Ovary (tissue), 9 donors: Measurements from ENCODE around the gene ATXN10. TPM values are rescaled to one million over a fixed set of nuclear protein-coding genes. Genes with fewer than 3 reads are reported as not detected.

Experiments used
- DNase-seq, 5 donors: peaks; one replicate each; pipeline ENCODE4 v3.0.0-alpha.2; 2019 to 2020
- H3K27ac ChIP-seq, 2 donors: fragments of 200-600 bp; one replicate each; pipeline versions ENCODE4 v1.5.1 to v1.8.0; 2019 to 2022
- H3K27me3 ChIP-seq: fragments of 200-600 bp; one replicate; pipeline ENCODE4 v1.8.0; 2022
- H3K36me3 ChIP-seq: fragments of 200-600 bp; sonication (generic); one replicate; pipeline ENCODE4 v1.5.1; 2019
- H3K4me1 ChIP-seq: one replicate; pipeline ENCODE4 v1.8.1; 2013; ENCODE audit warnings: mild to moderate bottlenecking, moderate library complexity; ENCODE audit not compliant: insufficient read depth
- H3K4me3 ChIP-seq: fragments of 200-600 bp; sonication (generic); one replicate; pipeline ENCODE4 v1.5.1; 2017
- H3K9me3 ChIP-seq, 2 donors: fragments of 200-600 bp in 1 of 2; sonication (generic) in 1 of 2; one replicate each; pipeline versions ENCODE4 v1.5.1 to v1.8.1; 2013 to 2019; ENCODE audit warnings: mild to moderate bottlenecking in 1 of 2, moderate library complexity in 1 of 2
- CTCF ChIP-seq, 3 donors: fragments of 450-650 bp in 2 of 3; fragments of 200-600 bp in 1 of 3; IDR thresholded peaks; one replicate each; pipeline versions ENCODE4 v1.5.1 to v1.8.0; 2016 to 2022; ENCODE audit warnings: antibody characterized with exemption in 3 of 3, mild to moderate bottlenecking in 1 of 3
- EP300 ChIP-seq: sonication (generic); formaldehyde crosslinking; IDR thresholded peaks from one replicate; pipeline ENCODE4 v1.6.1; 2017; ENCODE audit warnings: antibody characterized with exemption
- POLR2A ChIP-seq: fragments of 450-650 bp; IDR thresholded peaks from one replicate; pipeline ENCODE4 v1.6.1; 2017; ENCODE audit warnings: antibody characterized with exemption, mild to moderate bottlenecking, moderate library complexity
- WGBS, 3 donors: extraction: QIAGEN DNeasy Blood & Tissue Kit in 1 of 3; methylation state at CpG; one replicate each; pipeline versions ENCODE4 v1.1.5 to v1.1.7; 2013 to 2017; 5-methylcytosine and 5-hydroxymethylcytosine counted together
- intact Hi-C, 4 donors: fragments of 100-400 bp; cut with DNase I; formaldehyde crosslinking; loops; one replicate each; pipeline versions ENCODE4 v1.11.0 to v1.15.1; 2022 to 2023
- polyA plus RNA-seq, 2 donors: library from polyadenylated mRNA; stranded (reverse); fragments of 200-250 nt in 1 of 2; fragments of 350-450 nt in 1 of 2; fragmentation: Illumina TruSeq in 1 of 2; extraction: RNeasy Lipid Tissue Mini Kit (QIAGEN cat#74804) in 1 of 2; gene quantifications; one replicate each; pipeline ENCODE4 v1.2.3, GENCODE V29; 2013 to 2014
- total RNA-seq, 7 donors: library from RNA; depleted of rRNA in 2 of 7; stranded (reverse); fragments of >200 nt in 2 of 7; fragmentation: NEBNext Ultra II Directional in 3 of 7; extraction: Animal tissue kit (Norgen Biotek cat#: 25700) in 3 of 7; gene quantifications; one replicate each; pipeline versions ENCODE4 v1.1.0 to v1.2.4, GENCODE V29; 2016 to 2023
- donor health status: DM: no; HTN: no; CAD: no; lungs with moderate emphysema.
- donor health status: DM: no; HTN: no; CAD: no.
- donor health status: Bipolar disorder and iron deficiency.
- donor health status: DM: yes; HTN: yes; CAD: no.
- donor health status: DM: no; HTN: no; CAD: no.
- donor health status: DM: yes; HTN: yes; CAD: no.

ATXN10 gene
- total and polyA plus RNA-seq, 9 donors: 77.4 to 241 (median 175) TPM

- Histone ChIP-seq H3K4me1 (peaks cover 16% of the 10 kb centered on the region), H3K9me3 (no peaks in the 10 kb centered on the region), H3K4me3 (no peak overlapping the region), H3K27me3 (no peaks in the 10 kb centered on the region), H3K36me3 (no peaks in the 10 kb centered on the region), H3K27ac (no peak overlapping the region)
- TF ChIP-seq POLR2A (no peak), EP300 (no peak), CTCF (IDR thresholded peaks at IDR 0.05) (no peak)
- 57 to 69% (median 63%) methylated on average over 3 of the region's 3 CpGs for WGBS, 3 donors
- DNase-seq: no peak
- intact Hi-C loops: no loop called here
These were observed 111.4 kb downstream of the ATXN10 start for GRCh38 chr22:45783021-45783420.

GRCh38 chr22:45783690-45784089 lies 112.1 kb downstream of the ATXN10 start:
- TF ChIP-seq CTCF (IDR thresholded peaks at IDR 0.05) (no peak), POLR2A (no peak), EP300 (no peak)
- WGBS, 3 donors: 91 to 93% (median 93%) methylated on average over 6 of the region's 6 CpGs
- Histone ChIP-seq H3K27me3 (no peaks in the 10 kb centered on the region), H3K27ac (no peak overlapping the region), H3K4me1 (peaks cover 16% of the 10 kb centered on the region), H3K4me3 (no peak overlapping the region), H3K9me3 (no peaks in the 10 kb centered on the region), H3K36me3 (no peaks in the 10 kb centered on the region)
- no peak for DNase-seq
- intact Hi-C loops: no loop called here

GRCh38 chr22:45784357-45785277 lies 113.0 kb downstream of the ATXN10 start:
- intact Hi-C loops: no loop called here

GRCh38 chr22:45785458-45785857 lies 113.8 kb downstream of the ATXN10 start:
- 55 to 59% (median 56%) methylated on average over 8 of the region's 8 CpGs for WGBS, 3 donors
- intact Hi-C loops: no loop called here

More at GRCh38 chr22:45784357-45785277, 113.0 kb downstream of the ATXN10 start:
- H3K4me1 ChIP-seq: peaks cover 16% of the 10 kb centered on the region
- H3K27me3 ChIP-seq: no peaks in the 10 kb centered on the region
- TF ChIP-seq EP300 (no peak), CTCF (IDR thresholded peaks at IDR 0.05) (no peak), POLR2A (no peak)
- WGBS, 3 donors: 62 to 76% (median 68%) methylated on average over 12 of the region's 12 CpGs
- DNase-seq: no peak
- H3K4me3 ChIP-seq: no peak overlapping the region
- no peak overlapping the region for H3K27ac ChIP-seq
- H3K36me3 ChIP-seq: no peaks in the 10 kb centered on the region
- H3K9me3 ChIP-seq: no peaks in the 10 kb centered on the region

More at GRCh38 chr22:45785458-45785857, 113.8 kb downstream of the ATXN10 start:
- Histone ChIP-seq H3K27ac (no peak overlapping the region), H3K4me3 (no peak overlapping the region), H3K27me3 (no peaks in the 10 kb centered on the region), H3K36me3 (no peaks in the 10 kb centered on the region), H3K9me3 (no peaks in the 10 kb centered on the region), H3K4me1 (peaks cover 18% of the 10 kb centered on the region)
- DNase-seq: no peak
- TF ChIP-seq POLR2A (no peak), EP300 (no peak), CTCF (IDR thresholded peaks at IDR 0.05) (no peak)
